Kidney (tissue), 14 donors: ENCODE data around the gene VTA1. TPM values are rescaled to one million over a fixed set of nuclear protein-coding genes. Genes with fewer than 3 reads are reported as not detected.
"Not testable (repeated sequence)": the region's sequence is repeated elsewhere in the genome, so short reads cannot be mapped to it uniquely, and the experiment has no call there.

Experiments
- DNase-seq, 5 donors: peaks; one replicate each; pipeline ENCODE4 v3.0.0-alpha.2; 2013 to 2020
- FAIRE-seq: peaks from 2 replicates; lab custom pipeline; 2012; peaks lifted over from hg19 to GRCh38; lab: Jason Lieb, UNC
- H3K27ac ChIP-seq, 2 donors: one replicate each; pipeline ENCODE4 v1.7.0; 2013; ENCODE audit warnings: low read depth in 2 of 2, low read length in 2 of 2, inconsistent platforms in 1 of 2
- H3K27me3 ChIP-seq: one replicate; pipeline ENCODE4 v1.7.1; 2013; ENCODE audit warnings: low read length, inconsistent platforms; ENCODE audit not compliant: control insufficient read depth, insufficient read depth
- H3K36me3 ChIP-seq, 3 donors: one replicate each; pipeline versions ENCODE4 v1.7.0 to v1.7.1; 2013; ENCODE audit warnings: low read length in 3 of 3, control low read depth in 1 of 3, inconsistent platforms in 1 of 3; ENCODE audit not compliant: insufficient read depth in 3 of 3, control insufficient read depth in 2 of 3
- H3K4me1 ChIP-seq, 3 donors: one replicate each; pipeline versions ENCODE4 v1.7.0 to v1.7.1; 2013; ENCODE audit warnings: low read length in 3 of 3, inconsistent platforms in 1 of 3, low read depth in 1 of 3; ENCODE audit not compliant: control insufficient read depth in 2 of 3, insufficient read depth in 2 of 3
- H3K4me3 ChIP-seq, 3 donors: one replicate each; pipeline versions ENCODE4 v1.7.0 to v1.8.1; 2013; ENCODE audit warnings: low read length in 3 of 3, control low read depth in 1 of 3, inconsistent platforms in 1 of 3
- H3K9ac ChIP-seq, 3 donors: one replicate each; pipeline versions ENCODE4 v1.7.0 to v1.7.1; 2013; ENCODE audit warnings: low read length in 3 of 3, control low read depth in 1 of 3, inconsistent platforms in 1 of 3
- H3K9me3 ChIP-seq, 3 donors: one replicate each; pipeline versions ENCODE4 v1.7.0 to v1.7.1; 2013; ENCODE audit warnings: low read length in 3 of 3, control low read depth in 1 of 3, inconsistent platforms in 1 of 3; ENCODE audit not compliant: control insufficient read depth in 2 of 3, insufficient read depth in 1 of 3
- CTCF ChIP-seq: IDR thresholded peaks from 3 replicates; pipeline ENCODE4 v1.5.1; 2012; ENCODE audit warnings: mild to moderate bottlenecking, moderate library complexity, borderline replicate concordance; ENCODE audit not compliant: insufficient read depth; ENCODE audit errors: extremely low read depth
- intact Hi-C: fragments of 100-400 bp; cut with DNase I; formaldehyde crosslinking; loops from one replicate; pipeline ENCODE4 v1.11.1; 2022
- polyA plus RNA-seq: library from polyadenylated mRNA; stranded (reverse); fragments of 350-450 nt; fragmentation: Illumina TruSeq; extraction: RNeasy Lipid Tissue Mini Kit (QIAGEN cat#74804); gene quantifications from one replicate; pipeline ENCODE4 v1.2.3, GENCODE V29; 2014; ENCODE audit warnings: low read depth, low replicate concordance; ENCODE audit not compliant: insufficient read depth
- total RNA-seq: library from RNA; stranded (reverse); fragmentation: NEBNext Ultra II Directional; extraction: Animal tissue kit (Norgen Biotek cat#: 25700); gene quantifications from one replicate; pipeline ENCODE4 v1.2.1, GENCODE V29; 2021
- donor health status: control.
- donor health status: control.
- donor health status: control.
- donor health status: control.
- donor health status: control.
- donor health status: DM: yes; HTN: yes; CAD: no.
- donor health status: Normal renal cell carcinoma (clear cell type).

VTA1 gene
- total and polyA plus RNA-seq, 2 donors from 2014 or later = 32.9 to 37.2 TPM

- Histone ChIP-seq H3K27me3 (no peaks in the 10 kb centered on the region), H3K4me1 (no peaks in the 10 kb centered on the region), H3K27ac (no peak overlapping the region), H3K9ac (no peak overlapping the region), H3K4me3 (no peak overlapping the region), H3K36me3 (no peaks in the 10 kb centered on the region), H3K9me3 (no peaks in the 10 kb centered on the region)
- intact Hi-C loops = no loop called here
- no peak for TF ChIP-seq CTCF
- peak in 2 of 5 donors; percentile 15 to 20 for DNase-seq
- FAIRE-seq = no peak
Measured at GRCh38 chr6:142187209-142187608, 40.1 kb downstream of the VTA1 start.

- H3K27ac ChIP-seq, H3K9ac ChIP-seq, H3K9me3 ChIP-seq, H3K4me1 ChIP-seq, DNase-seq, FAIRE-seq, H3K27me3 ChIP-seq, intact Hi-C loops, H3K4me3 ChIP-seq, H3K36me3 ChIP-seq: not testable (repeated sequence)
Measured at GRCh38 chr6:142188341-142188740, 41.3 kb downstream of the VTA1 start.

- no peak overlapping the region for H3K4me3 ChIP-seq
- DNase-seq = no peak
- H3K4me1 ChIP-seq = no peaks in the 10 kb centered on the region
- intact Hi-C loops = no loop called here
- no peak for TF ChIP-seq CTCF
- no peak overlapping the region for H3K27ac ChIP-seq
- H3K9me3 ChIP-seq = no peaks in the 10 kb centered on the region
- no peaks in the 10 kb centered on the region for H3K36me3 ChIP-seq
- no peak overlapping the region for H3K9ac ChIP-seq
- no peak for FAIRE-seq
- no peaks in the 10 kb centered on the region for H3K27me3 ChIP-seq
Measured at GRCh38 chr6:142189057-142189456, 42.0 kb downstream of the VTA1 start.

GRCh38 chr6:142192343-142192742, 45.3 kb downstream of the VTA1 start:
- Histone ChIP-seq H3K27me3 (no peaks in the 10 kb centered on the region), H3K4me1 (no peaks in the 10 kb centered on the region), H3K36me3 (no peaks in the 10 kb centered on the region), H3K9ac (no peak overlapping the region), H3K9me3 (no peaks in the 10 kb centered on the region), H3K4me3 (no peak overlapping the region), H3K27ac (no peak overlapping the region)
- intact Hi-C loops = no loop called here
- DNase-seq (no peak), FAIRE-seq (no peak)
- TF ChIP-seq CTCF = no peak
